Glomerular visceral epithelial cell (primary cell): Measurements from ENCODE around the gene GOLGA5.
"Not testable (repeated sequence)": the region's sequence is repeated elsewhere in the genome, so short reads cannot be mapped to it uniquely, and the experiment has no call there.

Source experiments
- DNase-seq: peaks from one replicate; pipeline ENCODE4 v3.0.0-alpha.2; 2016; ENCODE audit errors: extremely low spot score

Gene GOLGA5, protein sequence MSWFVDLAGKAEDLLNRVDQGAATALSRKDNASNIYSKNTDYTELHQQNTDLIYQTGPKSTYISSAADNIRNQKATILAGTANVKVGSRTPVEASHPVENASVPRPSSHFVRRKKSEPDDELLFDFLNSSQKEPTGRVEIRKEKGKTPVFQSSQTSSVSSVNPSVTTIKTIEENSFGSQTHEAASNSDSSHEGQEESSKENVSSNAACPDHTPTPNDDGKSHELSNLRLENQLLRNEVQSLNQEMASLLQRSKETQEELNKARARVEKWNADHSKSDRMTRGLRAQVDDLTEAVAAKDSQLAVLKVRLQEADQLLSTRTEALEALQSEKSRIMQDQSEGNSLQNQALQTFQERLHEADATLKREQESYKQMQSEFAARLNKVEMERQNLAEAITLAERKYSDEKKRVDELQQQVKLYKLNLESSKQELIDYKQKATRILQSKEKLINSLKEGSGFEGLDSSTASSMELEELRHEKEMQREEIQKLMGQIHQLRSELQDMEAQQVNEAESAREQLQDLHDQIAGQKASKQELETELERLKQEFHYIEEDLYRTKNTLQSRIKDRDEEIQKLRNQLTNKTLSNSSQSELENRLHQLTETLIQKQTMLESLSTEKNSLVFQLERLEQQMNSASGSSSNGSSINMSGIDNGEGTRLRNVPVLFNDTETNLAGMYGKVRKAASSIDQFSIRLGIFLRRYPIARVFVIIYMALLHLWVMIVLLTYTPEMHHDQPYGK

DNA sequence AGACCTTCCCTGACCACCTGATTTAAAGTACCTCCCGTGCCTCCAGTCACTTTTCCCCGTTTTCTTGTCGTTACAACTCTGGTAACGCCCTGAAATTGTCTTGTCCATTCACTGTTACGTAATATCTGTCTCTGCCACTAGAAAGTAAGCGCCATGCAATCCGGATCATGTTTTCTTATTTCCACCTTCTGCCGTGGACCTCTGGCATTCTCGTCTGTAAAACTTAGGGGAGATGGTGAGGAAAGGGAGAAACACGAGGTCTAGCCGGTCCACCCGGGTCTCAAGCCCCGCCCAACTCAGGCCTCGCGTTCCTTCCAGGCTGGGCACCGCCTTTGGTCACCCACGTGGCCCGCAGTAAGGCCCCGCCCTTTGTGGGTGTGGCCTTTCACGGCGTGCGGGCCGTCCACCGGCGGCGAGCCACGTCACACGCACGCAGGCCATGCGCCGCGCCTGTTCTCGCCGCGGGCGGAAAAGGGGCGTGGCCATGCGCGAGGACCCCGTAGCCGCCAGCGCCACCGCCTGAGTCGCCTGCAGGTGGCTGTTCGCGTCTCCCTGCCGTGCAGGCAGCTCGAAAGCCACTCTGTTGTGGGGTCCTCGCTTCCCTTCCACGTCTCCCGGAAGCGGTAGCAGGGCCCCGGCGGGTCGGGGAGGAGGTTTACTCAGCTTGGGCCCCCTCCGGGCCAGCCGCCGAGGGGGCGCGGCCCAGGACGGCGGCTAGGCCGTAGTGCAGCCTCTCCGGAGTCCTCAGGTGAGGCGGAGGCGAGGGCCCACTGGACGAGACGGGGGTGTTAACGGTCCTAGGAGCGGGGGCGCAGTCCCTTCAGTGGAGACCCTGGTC, at the start of gene GOLGA5:
Gene GOLGA5 (plus strand): TSS at position 597 of the 838 bp plus-strand sequence. CDS start 3,133 bp downstream, outside the sequence.
- DNase-seq: peak; percentile 98

DNA sequence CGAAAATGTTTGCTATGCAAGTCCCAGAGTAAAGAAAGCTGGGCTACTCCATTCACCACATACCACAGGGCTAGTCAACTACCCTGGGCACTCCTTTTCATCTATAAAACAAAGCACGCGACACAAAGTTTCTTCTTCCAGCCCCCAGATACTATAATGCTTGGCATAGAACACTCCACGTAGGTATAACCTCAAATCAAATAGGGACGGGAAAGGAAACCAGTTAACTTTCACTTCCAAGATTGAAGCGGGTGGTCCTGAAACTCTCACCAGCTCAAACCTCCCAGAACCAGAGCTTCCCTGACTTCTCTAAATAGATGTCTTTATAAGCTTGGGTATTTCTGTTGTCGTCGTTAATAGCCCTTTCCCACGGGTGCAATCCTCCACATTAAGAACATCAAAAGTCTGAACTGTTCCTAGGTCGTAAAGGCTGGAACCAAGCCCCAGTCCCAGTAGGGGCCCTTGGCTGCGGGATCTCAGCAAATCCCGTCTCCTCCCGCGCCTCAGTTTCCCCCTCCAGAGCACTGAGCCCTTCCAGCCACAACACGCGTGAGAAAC, 46.3 kb upstream of the GOLGA5 start:
- peak; percentile 21 for DNase-seq

GRCh38 chr14:92748259-92749016, 45.7 kb upstream of the GOLGA5 start, which contains the start of gene LGMN:
Gene LGMN (minus strand): TSS chr14:92748627. CDS start chr14:92732786, 15,841 bp downstream.
- peak; percentile 92 for DNase-seq

DNA sequence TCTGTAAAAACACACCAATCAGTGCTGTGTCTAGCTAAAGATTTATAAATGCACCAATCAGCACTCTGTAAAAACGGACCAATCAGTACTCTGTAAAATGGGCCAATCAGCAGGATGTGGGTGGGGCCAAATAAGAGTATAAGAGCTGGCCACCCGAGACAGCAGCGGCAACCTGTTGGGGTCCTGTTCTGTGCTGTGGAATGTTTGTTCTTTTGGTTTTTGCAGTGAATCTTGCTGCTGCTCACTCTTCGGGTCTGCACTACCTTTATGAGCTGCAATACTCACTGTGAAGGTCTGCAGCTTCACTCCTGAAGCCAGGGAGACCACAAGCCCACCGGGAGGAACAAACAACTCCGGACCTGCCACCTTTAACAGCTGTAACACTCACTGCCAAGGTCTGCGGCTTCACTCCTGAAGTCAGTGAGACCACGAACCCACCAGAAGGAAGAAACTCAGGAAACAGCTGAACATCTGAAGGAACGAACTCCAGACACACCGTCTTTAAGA, 43.8 kb upstream of the GOLGA5 start:
- DNase-seq: not testable (repeated sequence)

DNA sequence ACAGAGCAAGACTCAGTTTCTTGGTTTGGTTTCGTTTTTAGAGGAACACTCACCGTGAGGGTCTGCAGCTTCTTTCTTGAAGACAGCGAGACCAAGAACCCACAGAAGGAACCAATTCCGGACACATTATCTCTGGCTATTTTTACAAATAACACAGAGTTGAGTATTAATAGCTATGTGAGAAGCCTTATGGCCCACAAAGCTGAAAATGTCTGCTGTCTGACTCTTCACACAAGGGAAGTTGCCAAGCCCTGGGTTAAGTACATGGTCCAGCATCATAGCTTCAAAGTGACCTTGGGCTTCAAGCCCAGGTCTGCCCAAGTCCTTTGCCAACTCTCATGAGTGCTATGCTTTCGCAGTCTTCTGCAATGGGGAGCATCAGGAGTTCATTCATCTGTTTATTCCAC, 43.1 kb upstream of the GOLGA5 start:
- no peak for DNase-seq

- no peak for DNase-seq
Measured at GRCh38 chr14:92751819-92752218, 42.3 kb upstream of the GOLGA5 start.

DNA sequence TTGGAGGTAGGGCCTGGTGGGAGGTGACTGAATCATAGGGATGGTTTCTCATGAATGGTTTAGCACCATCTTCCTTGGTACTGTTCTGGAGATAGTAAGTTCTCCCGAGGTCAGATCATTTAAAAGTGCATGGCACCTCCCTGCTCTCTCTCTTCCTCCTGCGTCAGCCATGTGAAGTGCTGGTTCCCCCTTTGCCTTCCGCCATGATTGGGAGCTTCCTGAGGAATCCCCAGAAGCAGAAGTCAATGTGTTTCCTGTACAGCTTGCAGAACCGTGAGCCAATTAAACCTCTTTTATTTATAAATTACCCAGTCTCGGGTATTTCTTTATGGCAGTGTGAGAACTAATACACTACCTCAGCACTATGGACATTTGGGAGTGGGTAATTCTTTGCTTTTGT, 40.9 kb upstream of the GOLGA5 start:
- no peak for DNase-seq

DNA sequence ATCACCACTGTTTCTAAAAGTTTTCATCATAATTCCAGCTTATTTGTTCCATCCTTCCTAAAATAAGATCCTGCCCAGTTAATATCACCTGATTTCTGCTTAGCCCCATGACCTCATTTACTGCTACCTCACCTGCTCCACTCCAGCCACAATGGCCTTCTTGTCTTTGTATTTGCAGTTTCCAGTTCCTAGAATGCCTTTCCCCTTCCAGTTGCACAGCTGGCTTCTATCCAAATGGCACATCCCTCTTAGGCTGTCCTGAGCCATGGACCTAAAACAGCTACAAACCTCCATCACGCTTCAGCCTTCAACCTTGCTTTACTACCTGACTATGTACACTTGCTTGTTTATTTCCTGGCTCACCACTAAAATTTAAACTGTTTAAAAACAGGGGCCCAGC, 39.1 kb upstream of the GOLGA5 start:
- no peak for DNase-seq

DNA sequence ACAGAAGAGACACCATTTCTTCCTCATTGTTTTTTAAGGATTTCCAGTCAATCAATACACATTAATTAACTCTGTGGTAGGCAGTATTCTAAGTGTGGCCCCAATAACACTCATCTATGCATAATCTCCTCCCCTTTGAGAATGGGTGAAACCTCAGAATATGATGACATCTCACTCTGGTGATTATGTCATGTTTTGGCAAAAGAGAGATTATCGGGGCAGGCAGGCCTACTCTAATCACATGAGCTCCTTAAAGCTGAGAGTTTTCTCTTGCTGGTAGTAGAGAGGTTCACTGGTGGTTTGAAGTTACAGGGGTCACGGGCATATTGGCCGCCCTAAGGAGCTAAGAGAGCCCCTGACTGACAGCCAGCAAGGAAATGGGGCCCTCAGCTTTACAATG, 38.6 kb upstream of the GOLGA5 start:
- DNase-seq: no peak

DNA sequence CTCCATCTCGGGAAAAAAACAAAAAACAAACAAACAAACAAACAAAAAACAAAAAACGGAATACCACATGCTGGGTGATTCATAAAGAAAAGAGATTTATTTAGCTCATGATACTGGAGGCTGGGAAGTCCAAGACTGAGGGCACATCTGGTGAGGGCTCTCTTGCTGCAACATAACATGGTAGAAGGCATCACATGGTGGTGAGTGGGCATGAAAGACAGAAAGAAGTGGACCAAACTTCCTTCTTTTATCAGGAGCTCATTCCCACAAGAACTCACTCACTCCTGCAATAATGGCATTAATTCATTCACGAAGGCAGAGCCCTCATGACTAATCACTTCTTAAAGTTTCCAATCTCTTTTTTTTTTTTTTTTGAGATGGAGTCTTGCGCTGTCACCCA, 37.7 kb upstream of the GOLGA5 start:
- no peak for DNase-seq

DNA sequence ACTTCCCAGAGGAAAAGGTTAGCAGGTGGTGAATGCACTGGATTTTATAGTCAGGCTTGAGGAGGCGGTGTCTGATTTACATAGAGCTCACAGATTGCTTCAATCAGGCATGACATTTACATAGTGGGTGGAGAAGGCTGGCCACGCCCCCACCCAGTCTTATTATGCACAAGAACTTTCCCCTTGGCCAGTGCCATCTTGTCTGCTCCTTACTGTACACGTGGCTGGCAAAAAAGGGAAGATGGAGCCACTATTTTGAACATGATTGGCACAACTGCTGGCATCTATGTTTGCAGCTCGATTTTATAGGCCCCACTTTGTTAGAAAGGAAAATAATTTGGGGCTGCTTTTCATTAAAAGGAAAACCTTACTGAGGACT, 34.8 kb upstream of the GOLGA5 start:
- peak; percentile 64 for DNase-seq

DNA sequence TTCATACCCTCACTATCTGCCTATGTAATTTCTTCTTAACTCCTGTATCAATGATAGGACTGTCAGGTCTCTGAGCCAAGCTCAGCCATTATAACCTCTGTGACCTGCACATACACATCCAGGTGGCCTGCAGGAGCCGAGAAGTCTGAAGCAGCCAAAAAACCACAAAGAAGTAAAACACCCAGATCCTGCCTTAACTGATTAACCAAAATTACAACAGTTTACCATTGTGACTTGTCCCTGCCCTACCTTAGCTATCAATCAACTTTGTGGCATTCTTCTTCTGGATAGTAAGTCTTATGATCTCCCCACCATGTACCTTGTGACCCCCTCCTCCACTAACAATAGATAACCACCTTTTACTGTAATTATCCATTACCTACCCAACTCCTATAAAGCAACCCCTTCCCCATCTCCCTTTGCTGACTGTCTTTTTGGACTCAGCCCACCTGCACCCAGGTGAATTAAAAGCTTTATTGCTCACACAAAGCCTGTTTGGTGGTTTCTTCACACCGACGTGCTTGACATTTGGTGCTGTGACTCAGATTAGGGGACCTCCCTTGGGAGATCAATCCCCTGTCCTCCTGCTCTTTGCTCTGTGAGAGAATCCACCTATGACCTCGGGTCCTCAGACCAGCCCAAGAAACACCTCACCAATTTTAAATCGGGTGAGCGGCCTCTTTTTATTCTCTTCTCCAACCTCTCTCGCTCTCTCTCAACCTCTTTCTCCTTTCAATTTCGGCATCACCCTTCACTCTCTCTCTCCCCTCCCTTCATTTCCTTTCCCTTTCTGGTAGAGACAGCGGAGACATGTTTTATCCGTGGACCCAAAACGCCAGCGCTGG, 34.2 kb upstream of the GOLGA5 start:
- DNase-seq: peak; percentile 46

DNA sequence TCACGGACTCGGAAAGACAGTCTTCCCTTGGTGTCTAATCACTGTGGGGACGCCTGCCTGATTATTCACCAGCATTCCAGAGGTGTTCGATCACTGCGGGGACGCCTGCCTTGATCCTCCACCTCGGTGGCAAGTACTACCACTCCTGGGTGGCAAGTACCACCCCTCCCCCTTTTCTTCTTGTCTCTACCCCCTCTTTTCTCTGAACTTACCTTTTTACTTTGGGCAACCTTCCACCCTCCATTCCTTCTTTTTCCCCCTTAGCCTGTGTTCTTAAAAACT, 33.6 kb upstream of the GOLGA5 start:
- DNase-seq: peak; percentile 66

DNA sequence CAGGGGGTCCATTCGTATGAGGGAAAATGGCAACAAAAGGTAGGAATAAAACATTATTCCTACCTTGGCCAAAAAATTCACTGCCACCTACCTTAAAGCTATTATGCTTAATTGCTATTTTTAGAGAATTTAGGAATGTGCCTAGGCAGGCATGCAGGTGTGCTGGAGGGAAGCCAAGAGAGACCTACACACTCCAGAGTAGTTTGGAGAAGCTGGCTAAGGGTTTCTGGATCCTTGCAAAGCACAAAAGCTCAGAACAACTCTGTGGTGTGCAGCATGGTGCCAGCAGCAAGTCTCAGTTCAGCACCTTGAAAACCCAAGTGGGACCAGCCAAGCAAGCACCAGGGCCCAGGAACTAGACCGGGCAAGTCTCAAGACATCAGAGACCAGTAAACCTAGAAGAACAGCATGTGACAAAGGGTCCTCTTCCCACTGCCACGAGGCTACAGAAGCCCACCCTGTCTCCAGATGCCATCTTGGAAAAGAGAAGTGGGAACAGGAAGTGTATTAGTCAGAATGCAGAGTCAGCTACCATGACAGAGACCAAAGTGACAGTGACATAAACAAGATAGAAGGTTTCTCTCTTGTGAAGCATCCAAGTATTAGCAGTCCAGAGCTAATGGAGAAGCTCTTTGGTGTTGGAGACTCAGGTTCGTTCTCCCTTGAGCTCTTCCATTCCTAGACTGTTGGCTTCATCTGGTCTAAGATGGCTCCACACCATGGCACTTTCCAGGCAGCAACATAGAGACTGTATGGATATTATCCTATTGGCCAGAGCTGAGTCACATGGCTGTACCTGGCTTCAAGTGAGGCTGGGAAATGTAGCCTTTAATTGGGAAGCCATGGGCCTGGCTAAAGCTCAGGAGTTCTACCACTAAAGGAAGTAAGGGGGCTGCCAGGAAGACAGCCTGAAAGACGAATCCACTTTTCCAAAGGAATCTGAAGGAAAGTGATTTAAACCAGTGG, 30.2 kb upstream of the GOLGA5 start:
- DNase-seq: not testable (repeated sequence)

DNA sequence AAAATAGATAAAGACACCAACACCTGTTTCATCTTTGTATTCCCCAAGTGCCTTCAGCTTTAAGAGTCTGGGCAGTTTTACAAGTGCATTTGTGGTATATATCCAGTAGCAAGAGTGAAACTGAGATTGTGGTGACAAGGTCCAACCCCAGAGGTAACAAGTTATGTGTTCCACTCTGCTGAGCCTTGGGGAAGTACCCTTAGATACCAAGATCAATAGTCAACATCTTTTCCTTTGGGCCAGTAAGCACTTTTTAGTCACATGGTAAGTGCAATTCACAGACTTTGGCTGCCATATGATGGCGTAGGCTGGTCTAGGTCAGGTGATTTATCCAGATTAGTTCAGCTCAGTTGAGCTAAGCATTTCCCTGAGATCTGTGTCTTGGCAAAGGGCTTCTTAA, 25.9 kb upstream of the GOLGA5 start:
- DNase-seq: peak; percentile 81

DNA sequence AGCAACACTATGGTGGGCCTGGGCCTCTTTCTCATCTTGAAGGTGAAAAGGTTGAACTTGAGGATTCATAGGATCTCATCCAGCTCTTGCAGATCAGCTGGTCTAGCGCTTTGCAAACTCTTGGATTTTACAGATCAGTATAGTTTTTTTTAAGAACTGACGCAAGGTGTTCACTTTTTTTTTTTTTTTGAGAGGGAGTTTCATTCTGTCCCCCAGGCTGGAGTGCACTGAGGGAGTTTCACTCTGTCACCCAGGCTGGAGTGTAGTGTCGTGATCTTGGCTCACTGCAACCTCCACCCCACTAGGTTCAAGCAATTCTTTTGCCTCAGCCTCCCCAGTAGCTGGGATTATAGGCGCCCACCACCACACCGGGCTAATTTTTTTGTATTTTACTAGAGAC, 25.3 kb upstream of the GOLGA5 start:
- DNase-seq: no peak

DNA sequence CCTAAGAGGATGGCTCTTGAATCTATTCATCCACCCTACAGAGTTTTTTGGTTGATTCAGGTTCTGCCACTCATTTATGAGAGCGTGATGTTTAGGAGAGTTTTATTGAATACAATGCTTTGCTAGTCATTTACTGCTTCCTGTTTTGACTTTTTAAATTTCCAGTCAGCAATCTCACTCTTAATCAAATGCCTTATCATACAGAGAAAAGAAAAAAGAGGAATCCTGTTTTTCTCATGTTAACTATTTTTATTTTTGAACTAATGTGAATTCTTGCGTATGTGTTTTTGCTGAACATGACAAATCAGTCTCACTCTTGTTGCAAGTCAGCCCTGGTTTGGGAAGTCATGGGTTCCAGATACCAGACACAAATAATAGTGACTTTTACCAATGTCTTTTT, 23.6 kb upstream of the GOLGA5 start:
- DNase-seq: no peak

DNA sequence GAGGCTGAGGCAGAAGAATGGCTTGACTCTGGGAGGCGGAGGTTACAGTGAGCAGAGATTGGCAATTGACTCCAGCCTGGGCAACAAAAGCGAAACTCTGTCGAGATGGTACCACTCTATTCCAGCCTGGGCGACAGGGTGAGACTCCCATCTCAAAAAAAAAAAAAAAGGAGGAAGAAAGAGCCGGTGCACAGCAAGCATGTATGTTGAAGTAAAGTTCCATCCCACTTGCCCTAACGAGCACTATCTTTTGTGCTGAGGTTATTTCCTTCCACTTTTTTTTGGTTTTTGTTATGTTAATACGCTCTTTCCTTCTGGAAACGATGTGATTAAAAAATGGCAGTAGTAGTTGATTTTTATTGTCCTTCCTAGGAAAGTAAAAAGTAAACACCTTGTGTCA, 19.5 kb upstream of the GOLGA5 start:
- DNase-seq: no peak

GRCh38 chr14:92775292-92775691, 18.8 kb upstream of the GOLGA5 start:
- DNase-seq: peak; percentile 73
